Caco-2 (cell line): ENCODE results near the gene CHST9. TPM values are rescaled to one million over a fixed set of nuclear protein-coding genes. Genes with fewer than 3 reads are reported as not detected.

ENCODE experiments used
- BruUV-seq: library from RNA; stranded (reverse); fragments of 400-500 nt; replicated peaks from 2 replicates; lab custom pipeline; 2021; lab: Mats Ljungman, UMichigan
- CTCF ChIA-PET: fragments of 300-600 bp; sonication (Branson Sonifier 250); formaldehyde crosslinking; loops from one replicate; lab custom pipeline; 2022; ENCODE audit warnings: antibody characterized with exemption; lab: Charles Lee
- POLR2A ChIA-PET: fragments of 300-600 bp; sonication (Branson Sonifier 250); formaldehyde crosslinking; loops from one replicate; lab custom pipeline; 2022; ENCODE audit warnings: antibody characterized with exemption; lab: Charles Lee
- DNase-seq, 2 experiments: peaks; one replicate each; pipeline versions ENCODE4 v3.0.0 to v3.0.0-alpha.2; 2020 to 2022
- H3K27me3 ChIP-seq: replicated peaks from 2 replicates; pipeline ENCODE4 v1.6.0; 2011; ENCODE audit warnings: low read length; ENCODE audit not compliant: control insufficient read depth, insufficient read depth
- H3K36me3 ChIP-seq: 2 replicates; pipeline ENCODE4 v1.5.1; 2011; ENCODE audit warnings: low read length; ENCODE audit not compliant: control insufficient read depth, insufficient read depth
- H3K4me1 ChIP-seq: fragments of 250-450 bp; sonication (Bioruptor Pico); 2 replicates; pipeline ENCODE4 v1.5.1; 2020; ENCODE audit warnings: mild to moderate bottlenecking
- H3K4me3 ChIP-seq: 2 replicates; pipeline ENCODE4 v1.5.1; 2011; ENCODE audit warnings: low read depth, mild to moderate bottlenecking, control low read depth, low read length
- H3K9me3 ChIP-seq: fragments of 250-450 bp; sonication (Bioruptor Pico); 2 replicates; pipeline ENCODE4 v1.5.1; 2020; ENCODE audit warnings: mild to moderate bottlenecking, moderate library complexity
- H3K27ac Mint-ChIP-seq: one replicate; pipeline ENCODE4 v1.8.0; 2022; ENCODE audit warnings: mixed read lengths; ENCODE audit not compliant: unreplicated experiment
- H3K27me3 Mint-ChIP-seq: one replicate; pipeline ENCODE4 v1.8.0; 2022; ENCODE audit warnings: mixed read lengths; ENCODE audit not compliant: insufficient read depth, unreplicated experiment
- H3K36me3 Mint-ChIP-seq: one replicate; pipeline ENCODE4 v1.8.0; 2022; ENCODE audit warnings: mild to moderate bottlenecking, mixed read lengths; ENCODE audit not compliant: insufficient read depth, unreplicated experiment
- H3K4me1 Mint-ChIP-seq: one replicate; pipeline ENCODE4 v1.8.0; 2022; ENCODE audit warnings: low read depth, mixed read lengths; ENCODE audit not compliant: unreplicated experiment
- H3K4me3 Mint-ChIP-seq: one replicate; pipeline ENCODE4 v1.8.0; 2022; ENCODE audit warnings: mild to moderate bottlenecking, moderate library complexity, mixed read lengths; ENCODE audit not compliant: unreplicated experiment
- H3K9me3 Mint-ChIP-seq: one replicate; pipeline ENCODE4 v1.8.0; 2022; ENCODE audit warnings: mixed read lengths; ENCODE audit not compliant: unreplicated experiment
- intact Hi-C: fragments of 100-400 bp; cut with micrococcal nuclease; formaldehyde crosslinking; loops from one replicate; pipeline ENCODE4 v1.10.0; 2022; ENCODE audit not compliant: unreplicated experiment
- total RNA-seq: library from RNA; stranded (reverse); gene quantifications from 2 replicates; pipeline ENCODE4 v1.2.3, GENCODE V29; 2022
- TF ChIP-seq, protein P1 (sequence below), 2 experiments: fragments of 200-600 bp in 1 of 2; IDR thresholded peaks; 1 replicate in 1 of 2; 2 replicates in 1 of 2; pipeline versions ENCODE4 v1.5.1 to v1.8.0; 2011 to 2022; ENCODE audit warnings: antibody characterized with exemption in 1 of 2, control low read depth in 1 of 2, inconsistent platforms in 1 of 2, low read depth in 1 of 2, low read length in 1 of 2, mild to moderate bottlenecking in 1 of 2, moderate library complexity in 1 of 2; ENCODE audit not compliant: insufficient read depth in 1 of 2, severe bottlenecking in 1 of 2, unreplicated experiment in 1 of 2

CHST9 gene
- total RNA-seq, 1 experiment from 2014 or later = 26.5 TPM

DNA sequence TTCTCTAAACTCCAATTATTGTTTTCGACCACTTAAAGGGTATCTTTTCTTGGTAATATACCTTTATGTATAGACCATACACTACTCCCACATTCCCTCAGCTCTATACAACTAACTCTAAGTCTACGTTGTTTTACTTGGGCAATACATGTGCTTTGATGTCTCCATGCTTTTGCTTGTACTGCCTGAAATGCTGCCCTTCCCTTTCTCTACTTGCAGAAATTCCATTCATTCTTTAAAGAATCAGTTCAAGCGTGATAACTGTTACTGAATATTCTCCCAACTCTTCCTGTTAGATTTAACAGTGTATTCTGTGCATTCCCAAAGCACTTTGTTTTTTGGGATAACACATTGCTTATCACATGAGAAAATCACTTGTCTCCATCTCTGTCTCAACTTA, 162.6 kb downstream of the CHST9 start:
- Histone ChIP-seq H3K4me3 (no peak overlapping the region), H3K27me3 (no peaks in the 10 kb centered on the region), H3K9me3 (no peaks in the 10 kb centered on the region), H3K36me3 (no peaks in the 10 kb centered on the region), H3K4me1 (peaks cover 14% of the 10 kb centered on the region)
- intact Hi-C loops = loop anchor here (1.0 kb wide), 1 partner anchor 39 kb away; no protein-coding TSS in a partner anchor
- no TSS peak for BruUV-seq
- Mint-ChIP-seq H3K27me3 (no peaks in the 10 kb centered on the region), H3K9me3 (no peaks in the 10 kb centered on the region), H3K4me3 (peak overlapping the region; percentile 11), H3K36me3 (peaks cover 8% of the 10 kb centered on the region), H3K27ac (peak overlapping the region; percentile 89), H3K4me1 (peaks cover 16% of the 10 kb centered on the region)
- DNase-seq = peak in 1 of 2 experiments; percentile 11
- TF ChIP-seq, protein P1, sequence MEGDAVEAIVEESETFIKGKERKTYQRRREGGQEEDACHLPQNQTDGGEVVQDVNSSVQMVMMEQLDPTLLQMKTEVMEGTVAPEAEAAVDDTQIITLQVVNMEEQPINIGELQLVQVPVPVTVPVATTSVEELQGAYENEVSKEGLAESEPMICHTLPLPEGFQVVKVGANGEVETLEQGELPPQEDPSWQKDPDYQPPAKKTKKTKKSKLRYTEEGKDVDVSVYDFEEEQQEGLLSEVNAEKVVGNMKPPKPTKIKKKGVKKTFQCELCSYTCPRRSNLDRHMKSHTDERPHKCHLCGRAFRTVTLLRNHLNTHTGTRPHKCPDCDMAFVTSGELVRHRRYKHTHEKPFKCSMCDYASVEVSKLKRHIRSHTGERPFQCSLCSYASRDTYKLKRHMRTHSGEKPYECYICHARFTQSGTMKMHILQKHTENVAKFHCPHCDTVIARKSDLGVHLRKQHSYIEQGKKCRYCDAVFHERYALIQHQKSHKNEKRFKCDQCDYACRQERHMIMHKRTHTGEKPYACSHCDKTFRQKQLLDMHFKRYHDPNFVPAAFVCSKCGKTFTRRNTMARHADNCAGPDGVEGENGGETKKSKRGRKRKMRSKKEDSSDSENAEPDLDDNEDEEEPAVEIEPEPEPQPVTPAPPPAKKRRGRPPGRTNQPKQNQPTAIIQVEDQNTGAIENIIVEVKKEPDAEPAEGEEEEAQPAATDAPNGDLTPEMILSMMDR (IDR thresholded peaks at IDR 0.05; ENCODE audit: insufficient read depth in 1 of 2, low read depth in 1 of 2, low read length in 1 of 2, severe bottlenecking in 1 of 2, unreplicated experiment in 1 of 2) = no peak
- CTCF ChIA-PET = no interaction called here
- POLR2A ChIA-PET = no interaction called here

DNA sequence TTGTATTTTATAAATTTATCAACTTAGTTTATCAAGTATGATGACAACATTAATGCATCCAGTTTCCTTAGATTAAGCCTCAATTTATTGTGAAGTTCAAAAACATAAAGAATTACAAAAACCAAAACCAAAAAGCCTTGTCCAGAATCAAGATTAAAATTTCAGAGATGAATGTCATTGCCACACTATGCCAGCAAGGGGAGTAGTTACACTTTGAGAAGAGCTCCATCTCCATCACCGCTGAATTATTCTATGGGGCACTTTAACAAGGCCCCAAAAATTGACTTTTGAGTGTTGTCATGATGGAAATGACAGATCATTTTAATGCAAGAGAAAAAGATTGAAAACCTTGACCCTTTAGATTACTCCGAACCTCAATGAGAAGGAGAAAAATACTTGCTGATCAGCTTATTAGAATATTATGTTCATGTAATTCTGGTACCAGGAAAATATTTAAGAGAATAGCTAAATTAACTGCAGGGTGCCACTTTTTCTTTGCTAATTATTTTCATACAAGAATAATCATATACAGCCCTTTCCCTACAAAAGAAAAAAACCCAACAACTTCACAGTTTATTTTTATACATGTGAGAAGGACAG, 167.1 kb downstream of the CHST9 start:
- ChIA-PET CTCF (interaction anchor here (0.8 kb wide), 1 partner anchor 583 kb away, joined by 3 read pairs; no protein-coding TSS in a partner anchor), POLR2A (no interaction called here)
- H3K36me3 Mint-ChIP-seq = peaks cover 8% of the 10 kb centered on the region
- intact Hi-C loops = loop anchor here (1.0 kb wide), 2 partner anchors 193 to 280 kb away; no protein-coding TSS in a partner anchor
- no peaks in the 10 kb centered on the region for H3K9me3 Mint-ChIP-seq
- H3K27ac Mint-ChIP-seq = no peak overlapping the region
- no TSS peak for BruUV-seq
- H3K27me3 ChIP-seq = no peaks in the 10 kb centered on the region
- TF ChIP-seq, protein P1 (IDR thresholded peaks at IDR 0.05; ENCODE audit: insufficient read depth in 1 of 2, low read depth in 1 of 2, low read length in 1 of 2, severe bottlenecking in 1 of 2, unreplicated experiment in 1 of 2) = peak in 1 of 2 experiments; percentile 18
- no peaks in the 10 kb centered on the region for H3K27me3 Mint-ChIP-seq
- H3K9me3 ChIP-seq = no peaks in the 10 kb centered on the region
- no peak overlapping the region for H3K4me3 ChIP-seq
- DNase-seq = no peak
- H3K4me3 Mint-ChIP-seq = no peak overlapping the region
- H3K4me1 Mint-ChIP-seq = peaks cover 30% of the 10 kb centered on the region
- no peaks in the 10 kb centered on the region for H3K36me3 ChIP-seq
- peaks cover 16% of the 10 kb centered on the region for H3K4me1 ChIP-seq

DNA sequence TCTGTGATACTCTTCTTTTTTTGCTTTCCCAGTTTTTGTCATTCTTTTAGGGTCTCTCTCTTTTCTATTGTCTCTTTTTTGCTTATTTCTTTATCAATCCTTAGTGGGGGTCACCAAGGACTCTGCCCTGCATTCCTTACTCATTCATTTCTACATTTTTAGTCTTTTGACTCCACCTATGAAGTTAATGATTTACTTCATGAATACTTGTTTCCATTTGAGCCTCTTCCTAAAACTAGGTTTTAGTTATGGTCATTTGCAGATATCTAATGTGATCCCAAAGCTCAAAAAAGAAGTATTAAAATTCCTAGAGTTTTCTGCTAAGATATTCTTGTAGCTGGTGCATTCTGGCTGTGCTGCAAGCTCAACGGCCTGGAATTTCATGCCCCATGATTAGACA, 170.3 kb downstream of the CHST9 start:
- Histone ChIP-seq H3K36me3 (no peaks in the 10 kb centered on the region), H3K4me1 (0 out of 2 replicates have a peak, but pooled peaks cover 6% of the 10 kb centered on the region), H3K9me3 (no peaks in the 10 kb centered on the region), H3K27me3 (no peaks in the 10 kb centered on the region), H3K4me3 (no peak overlapping the region)
- Mint-ChIP-seq H3K27ac (peak overlapping the region; percentile 30), H3K27me3 (no peaks in the 10 kb centered on the region), H3K4me3 (peak overlapping the region; percentile 13), H3K4me1 (peaks cover 18% of the 10 kb centered on the region), H3K36me3 (peaks cover 8% of the 10 kb centered on the region), H3K9me3 (no peaks in the 10 kb centered on the region)
- TF ChIP-seq, protein P1 (IDR thresholded peaks at IDR 0.05; ENCODE audit: insufficient read depth in 1 of 2, low read depth in 1 of 2, low read length in 1 of 2, severe bottlenecking in 1 of 2, unreplicated experiment in 1 of 2) = no peak
- intact Hi-C loops = no loop called here
- no peak for DNase-seq
- ChIA-PET POLR2A (no interaction called here), CTCF (no interaction called here)
- BruUV-seq = no TSS peak
